ENCODE measurements around the gene PACRG.

Gene PACRG

DNA sequence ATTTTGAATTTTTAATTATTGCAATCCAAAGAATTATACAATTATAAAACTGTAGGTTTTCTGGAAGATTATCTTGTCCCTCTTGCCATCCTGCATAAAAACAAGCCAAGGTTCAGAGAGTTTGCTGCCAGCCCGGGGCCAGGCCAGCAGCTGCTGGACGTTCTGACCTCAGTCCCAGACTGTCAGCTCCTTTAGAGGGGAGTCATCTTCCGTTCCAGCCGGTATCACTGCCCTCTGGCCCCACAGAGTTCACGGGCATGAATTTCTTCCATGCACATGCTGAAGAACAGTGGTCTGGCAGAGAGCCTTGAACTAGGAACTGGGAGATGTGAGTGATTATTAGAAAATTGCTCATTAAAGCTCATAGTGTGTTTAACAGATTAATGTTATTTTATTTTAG, 556.4 kb downstream of the PACRG start:
- no peak for DNase-seq (ENCODE audit: low spot score)

DNA sequence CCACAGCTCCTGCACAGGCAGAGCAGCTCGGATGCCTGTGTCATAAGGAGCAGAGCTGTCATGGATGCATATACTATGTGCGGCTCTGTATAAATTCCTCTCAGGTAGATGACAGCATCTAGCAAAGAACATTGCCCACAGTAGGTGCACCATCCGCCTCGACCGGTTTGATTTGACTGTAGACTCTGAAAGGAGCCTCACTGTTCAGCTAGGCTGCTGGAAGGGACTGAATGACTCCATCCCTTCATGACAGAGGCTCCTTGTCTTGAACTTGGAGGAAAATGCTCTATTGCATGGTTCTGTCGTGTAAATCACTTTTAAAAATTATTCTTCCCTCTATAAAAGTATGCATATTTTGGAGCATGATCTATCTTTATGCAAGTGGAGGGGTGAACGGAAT, 557.9 kb downstream of the PACRG start:
- DNase-seq (ENCODE audit: low spot score), result no peak

DNA sequence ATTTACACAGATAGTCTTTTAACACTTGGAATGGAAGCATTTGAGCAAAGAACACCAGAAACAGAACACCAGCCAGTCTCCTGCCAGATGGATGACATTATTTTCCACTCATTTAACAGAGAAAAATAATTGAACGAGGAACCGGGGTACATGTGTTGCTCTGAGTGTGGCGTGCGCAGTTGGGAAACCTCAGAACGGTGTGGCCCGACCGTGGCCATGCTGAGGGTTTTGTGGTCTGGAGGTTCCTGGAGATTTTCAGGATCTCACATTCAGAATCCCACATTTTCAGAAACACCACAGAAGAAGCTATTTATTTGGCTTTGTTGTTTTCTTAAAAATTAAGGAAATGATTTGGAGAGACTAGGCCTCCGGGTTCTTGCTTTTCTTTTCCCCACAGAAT, 559.9 kb downstream of the PACRG start:
- DNase-seq (ENCODE audit: low spot score), result no peak

DNA sequence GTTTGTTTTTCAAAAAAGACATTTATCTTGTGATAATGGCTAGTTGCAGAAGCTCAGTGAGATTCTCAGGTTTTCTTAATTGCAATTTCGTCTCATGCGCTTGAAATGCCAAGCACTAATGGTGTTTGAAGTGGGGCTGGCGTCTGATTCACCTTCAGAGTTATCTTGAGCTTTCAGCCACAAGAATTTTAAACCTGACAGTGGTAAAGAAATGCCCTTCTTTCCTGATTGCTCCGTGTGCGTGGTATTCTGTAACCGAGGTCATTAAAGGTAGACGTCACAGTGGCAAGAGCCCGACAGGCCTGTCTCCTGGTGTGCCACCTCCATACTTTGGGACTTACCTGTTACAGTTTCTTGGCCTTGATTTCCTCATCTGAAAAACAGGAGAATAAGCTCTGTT, 560.3 kb downstream of the PACRG start:
- no peak for DNase-seq (ENCODE audit: low spot score)

DNA sequence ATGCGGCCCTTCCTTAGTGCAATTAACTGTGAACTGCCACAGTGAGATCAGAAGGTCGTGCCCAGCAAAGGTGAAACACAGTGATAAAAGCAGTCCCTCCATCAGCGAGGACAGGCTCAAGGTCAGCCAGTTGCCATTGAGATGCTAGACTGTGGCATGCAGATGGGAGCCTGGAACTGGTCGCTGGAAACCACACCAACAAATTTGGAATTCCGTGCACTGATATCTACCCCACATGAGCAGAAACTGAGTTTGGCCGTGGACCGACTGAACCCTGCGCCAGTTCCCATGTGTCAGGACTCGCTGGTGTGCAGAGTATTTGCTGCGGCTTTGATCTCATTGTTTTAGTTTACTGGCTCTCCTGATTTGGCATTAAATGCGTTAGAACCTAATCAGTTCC, 561.1 kb downstream of the PACRG start:
- DNase-seq (ENCODE audit: low spot score), result no peak

DNA sequence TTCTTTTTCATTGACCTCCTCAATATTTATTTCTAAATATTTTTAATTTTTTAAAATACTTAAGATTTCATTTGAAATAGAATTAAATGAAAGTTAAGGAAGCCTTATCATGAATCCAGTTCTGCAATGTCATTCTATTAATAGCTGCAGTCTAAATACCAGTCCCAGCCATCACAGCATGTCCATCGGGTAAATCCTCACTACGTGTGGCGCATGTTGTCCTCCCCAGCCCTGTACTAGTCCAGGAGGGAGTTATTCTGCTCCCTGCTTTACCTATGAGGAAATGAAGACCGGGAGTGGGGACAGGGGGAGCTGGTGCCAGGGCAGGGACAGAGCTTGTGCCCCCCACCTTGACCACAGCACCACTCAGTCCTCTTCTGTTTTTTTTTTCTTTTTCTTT, 561.7 kb downstream of the PACRG start:
- no peak for DNase-seq (ENCODE audit: low spot score)

DNA sequence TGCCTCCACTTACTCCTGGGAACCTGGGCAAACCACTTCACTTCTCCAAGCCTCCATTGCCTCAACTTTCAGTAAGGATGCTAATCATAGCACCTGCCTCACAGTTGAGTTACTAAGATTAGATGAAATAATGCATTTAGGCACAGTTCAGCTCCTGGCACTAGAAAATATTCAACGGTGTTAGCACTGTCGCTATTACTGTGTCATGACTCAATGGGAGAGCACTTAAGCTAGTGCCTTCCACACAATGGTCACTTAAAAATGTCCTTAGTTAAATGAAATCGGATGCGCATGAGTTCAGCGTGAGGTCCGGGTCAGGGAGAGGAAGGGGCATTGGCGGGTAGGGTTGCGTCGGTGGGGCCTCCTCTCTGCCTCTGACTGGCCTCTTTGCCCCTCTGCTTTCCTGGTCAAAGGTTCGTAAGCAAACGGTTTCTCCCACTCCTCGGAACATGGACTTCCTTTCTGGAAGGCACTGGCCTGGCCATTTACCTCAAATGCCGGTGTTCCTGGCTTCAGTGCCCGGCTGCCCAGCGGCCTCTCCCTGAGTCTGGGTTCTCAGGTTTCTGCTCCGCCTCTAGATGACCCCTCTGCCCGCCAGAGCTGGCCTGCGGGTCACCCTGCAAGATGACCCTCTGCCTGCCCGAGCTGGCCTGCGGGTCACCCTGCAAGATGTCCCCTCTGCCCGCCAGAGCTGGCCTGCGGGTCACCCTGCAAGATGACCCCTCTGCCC, 562.9 kb downstream of the PACRG start:
- no peak for DNase-seq (ENCODE audit: low spot score)

DNA sequence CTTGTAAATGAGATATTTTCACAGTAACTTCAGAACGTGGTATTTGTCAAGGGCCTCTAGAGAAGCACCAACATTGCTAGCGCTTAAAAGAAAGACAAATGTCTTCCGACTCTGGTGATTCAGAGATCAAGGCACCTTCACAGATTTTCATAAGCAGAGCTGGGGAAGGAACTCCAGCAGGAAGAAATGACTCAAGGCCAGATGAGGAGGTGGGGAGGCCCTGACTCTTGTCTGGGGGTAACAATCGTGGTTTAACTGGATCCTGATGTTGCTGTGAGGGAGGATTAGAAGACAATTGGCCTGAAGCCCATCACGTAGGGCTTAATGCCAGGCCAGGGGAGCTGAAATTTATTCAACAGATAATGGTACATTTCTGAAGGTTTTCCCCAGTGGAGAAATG, 563.8 kb downstream of the PACRG start:
- DNase-seq (ENCODE audit: low spot score), result no peak

DNA sequence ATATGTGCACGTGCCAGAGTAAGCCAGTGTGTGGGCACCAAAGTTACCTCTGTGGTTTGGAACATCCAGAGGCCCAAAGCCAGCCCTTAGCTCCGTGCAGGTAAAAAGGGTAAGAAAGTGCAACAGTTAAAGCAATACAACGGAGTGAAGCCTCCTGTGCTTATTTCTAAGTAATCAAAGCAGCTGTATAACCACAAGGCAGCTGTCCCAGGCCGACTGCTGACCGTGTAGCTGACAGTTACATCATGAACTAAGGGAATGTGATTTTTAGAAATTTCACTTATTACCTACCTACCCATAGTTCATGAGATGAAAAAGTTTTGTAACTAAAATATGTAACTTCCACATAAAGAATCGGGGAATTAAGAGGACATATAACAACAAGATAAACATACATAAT, 565.5 kb downstream of the PACRG start:
- no peak for DNase-seq (ENCODE audit: low spot score)

DNA sequence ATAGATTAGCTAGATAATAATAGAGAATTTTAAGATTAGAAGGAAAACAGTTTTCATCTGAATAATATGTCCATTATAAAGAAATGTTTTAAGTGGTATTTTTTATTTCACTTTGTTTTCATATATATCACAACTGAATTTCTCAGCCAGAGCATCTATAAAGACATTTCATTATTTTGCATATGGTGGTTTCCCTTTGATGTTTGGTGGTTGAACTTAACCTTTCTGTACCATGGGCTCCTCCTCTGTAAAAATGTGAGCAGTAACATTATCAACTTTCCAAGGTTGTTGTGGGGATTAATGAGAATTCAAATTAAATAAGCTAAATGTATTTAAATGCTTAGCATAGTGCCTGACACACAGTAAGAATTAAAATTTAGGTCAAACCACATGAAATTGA, 567.0 kb downstream of the PACRG start:
- DNase-seq (ENCODE audit: low spot score), result no peak

DNA sequence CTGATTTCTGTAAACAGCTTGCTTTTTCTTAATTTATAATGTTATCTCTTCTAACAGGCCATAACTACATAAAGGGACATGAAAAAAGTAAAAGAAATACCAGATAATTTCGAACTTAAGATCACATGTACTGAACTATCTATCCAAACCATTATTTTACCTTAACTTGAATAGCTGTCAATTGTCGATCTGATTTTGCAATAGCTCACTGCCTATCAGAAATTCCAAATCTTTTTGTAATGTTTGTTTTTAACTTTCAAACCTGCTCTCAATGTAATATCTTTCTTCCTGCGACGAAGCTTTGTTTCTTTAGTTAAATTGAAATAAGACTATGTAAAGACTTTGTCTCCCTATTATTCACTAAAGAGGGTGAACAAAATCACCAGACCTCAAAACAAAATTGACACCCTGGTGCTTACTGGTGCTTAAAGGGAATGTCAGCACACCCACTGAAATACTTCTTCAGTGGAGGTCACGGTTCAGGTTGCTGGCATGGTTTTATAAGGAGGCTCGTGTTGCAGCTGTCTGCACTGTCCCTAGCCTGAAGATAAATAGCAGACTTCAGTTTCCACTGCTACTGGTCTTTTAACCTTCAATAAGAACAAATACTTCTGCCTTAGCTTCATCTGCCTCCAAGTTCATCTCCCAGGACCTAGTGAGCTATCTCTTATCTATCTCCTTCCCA, 569.2 kb downstream of the PACRG start:
- no peak for DNase-seq (ENCODE audit: low spot score)

DNA sequence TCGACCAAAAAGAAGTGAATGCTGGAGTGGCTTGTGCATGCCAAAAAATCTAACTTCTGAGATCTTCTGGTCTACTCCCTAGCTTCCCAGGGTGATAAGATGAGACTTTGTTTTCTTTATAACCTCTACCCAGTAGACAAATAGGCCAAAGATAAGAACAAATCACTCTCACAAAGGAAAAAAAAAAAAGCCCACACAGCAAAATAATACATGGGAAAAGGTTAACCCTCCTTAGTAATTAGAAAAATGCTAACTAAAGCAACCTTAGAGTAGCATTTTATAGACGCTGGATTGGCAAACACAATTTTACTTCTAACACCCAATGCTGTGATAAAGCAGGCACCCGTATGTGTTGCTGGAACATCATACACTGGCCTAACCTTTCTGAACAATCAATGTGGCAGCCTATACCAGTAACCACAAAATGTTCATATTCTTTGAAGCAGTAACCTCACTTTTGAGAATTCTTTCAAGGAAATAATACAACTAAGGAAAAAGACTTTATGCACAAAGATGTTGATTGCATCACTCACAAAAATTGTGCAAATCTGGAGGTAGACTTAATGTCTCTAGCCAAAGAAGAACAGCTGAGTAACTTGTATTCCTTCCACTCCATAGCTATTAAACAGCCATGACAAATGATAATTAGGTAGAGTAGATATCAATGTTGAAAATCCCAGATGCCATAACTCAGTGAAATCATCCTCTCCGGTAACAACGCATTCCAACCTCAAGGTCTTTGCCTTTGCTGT, 570.5 kb downstream of the PACRG start:
- no peak for DNase-seq (ENCODE audit: low spot score)

DNA sequence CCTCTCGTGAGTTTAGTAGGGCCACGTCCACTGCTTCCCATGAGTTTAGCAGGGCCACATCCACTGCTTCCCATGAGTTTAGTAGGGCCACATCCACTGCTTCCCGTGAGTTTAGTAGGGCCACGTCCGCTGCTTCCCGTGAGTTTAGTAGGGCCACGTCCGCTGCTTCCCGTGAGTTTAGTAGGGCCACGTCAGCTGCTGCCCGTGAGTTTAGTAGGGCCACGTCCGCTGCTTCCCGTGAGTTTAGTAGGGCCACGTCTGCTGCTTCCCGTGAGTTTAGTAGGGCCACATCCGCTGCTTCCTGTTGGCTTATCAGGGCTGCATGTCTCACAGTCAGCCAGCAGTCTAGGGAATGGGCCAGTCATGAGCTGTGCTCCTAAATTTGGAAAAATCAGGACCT, 573.1 kb downstream of the PACRG start:
- no peak for DNase-seq (ENCODE audit: low spot score)

DNA sequence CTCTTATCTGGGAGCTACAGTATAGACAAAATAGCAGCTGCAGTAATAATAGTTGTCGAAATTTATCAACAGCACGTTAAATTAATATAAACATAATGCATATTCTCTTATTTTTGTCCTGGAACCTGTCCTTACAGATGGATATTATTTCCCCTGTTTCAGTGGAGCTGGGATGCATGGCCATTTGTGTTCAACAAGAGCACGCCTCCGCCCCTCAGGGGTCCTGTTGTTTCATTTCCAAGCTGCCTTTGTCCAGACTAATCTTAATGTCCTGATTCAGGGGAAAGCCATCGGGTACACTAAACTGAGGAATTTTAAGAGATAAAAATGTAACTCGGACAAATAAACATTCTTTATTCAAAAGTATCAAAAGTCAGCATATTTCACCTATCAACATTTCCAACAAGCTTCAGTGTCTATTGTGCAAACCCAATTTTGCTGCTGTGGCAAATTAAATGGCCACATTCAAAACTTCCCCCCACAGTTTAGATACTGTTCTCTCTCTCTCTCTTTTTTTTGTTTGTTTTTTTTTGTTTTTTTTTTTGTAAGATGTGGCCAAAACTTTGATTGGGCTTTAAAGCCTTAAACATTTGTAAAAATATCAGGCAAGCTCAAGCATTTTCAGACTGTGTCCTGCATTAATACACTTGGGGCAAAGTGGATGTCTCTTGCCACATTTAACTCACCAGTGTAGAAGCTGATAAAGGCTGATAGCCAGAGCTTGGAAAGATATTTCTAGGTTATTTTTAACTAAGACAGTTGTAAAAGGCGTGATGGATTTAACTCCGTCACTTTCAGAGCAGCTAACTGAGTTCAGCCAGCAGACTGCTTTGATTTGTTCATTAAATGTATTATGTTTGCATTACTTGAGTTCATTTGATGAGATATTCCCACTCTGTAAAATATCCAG, 574.2 kb downstream of the PACRG start:
- no peak for DNase-seq (ENCODE audit: low spot score)

DNA sequence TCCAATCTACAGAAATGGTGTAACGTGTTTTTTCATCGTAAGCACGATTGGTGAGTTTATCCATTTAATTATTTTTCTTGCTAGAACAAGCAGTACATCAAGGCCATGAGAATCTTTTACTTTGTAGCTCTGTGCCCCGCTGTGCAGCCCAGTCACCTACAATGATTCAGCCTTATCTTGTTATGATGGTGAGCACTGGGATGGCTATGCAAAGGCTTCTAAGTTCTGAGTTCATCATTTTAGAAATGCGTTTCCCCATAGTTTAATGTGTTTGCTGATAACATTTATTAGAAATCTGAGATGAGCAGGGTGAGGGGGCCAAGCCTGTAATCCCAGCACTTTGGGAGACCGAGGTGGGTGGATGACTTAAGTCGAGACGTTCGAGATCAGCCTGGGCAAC, 575.0 kb downstream of the PACRG start:
- DNase-seq (ENCODE audit: low spot score), result no peak

DNA sequence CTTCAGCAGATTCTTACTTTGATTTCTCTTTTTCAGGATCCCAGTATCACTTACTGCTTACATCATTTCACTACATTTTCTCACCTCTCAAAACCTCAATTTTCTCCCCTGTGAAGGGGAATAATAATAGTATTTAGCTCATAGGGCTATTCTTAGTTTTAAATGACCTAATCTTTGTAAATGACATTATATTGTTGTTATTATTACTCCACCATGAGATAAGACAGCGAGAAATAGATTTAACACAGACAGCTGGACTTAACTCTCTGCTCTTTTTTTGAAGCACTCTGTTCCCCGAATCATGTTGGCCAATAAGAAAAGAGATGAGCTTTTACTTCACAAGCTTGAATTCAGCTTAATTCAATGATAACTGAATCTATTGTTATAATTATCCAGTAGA, 578.2 kb downstream of the PACRG start:
- DNase-seq (ENCODE audit: low spot score), result no peak

DNA sequence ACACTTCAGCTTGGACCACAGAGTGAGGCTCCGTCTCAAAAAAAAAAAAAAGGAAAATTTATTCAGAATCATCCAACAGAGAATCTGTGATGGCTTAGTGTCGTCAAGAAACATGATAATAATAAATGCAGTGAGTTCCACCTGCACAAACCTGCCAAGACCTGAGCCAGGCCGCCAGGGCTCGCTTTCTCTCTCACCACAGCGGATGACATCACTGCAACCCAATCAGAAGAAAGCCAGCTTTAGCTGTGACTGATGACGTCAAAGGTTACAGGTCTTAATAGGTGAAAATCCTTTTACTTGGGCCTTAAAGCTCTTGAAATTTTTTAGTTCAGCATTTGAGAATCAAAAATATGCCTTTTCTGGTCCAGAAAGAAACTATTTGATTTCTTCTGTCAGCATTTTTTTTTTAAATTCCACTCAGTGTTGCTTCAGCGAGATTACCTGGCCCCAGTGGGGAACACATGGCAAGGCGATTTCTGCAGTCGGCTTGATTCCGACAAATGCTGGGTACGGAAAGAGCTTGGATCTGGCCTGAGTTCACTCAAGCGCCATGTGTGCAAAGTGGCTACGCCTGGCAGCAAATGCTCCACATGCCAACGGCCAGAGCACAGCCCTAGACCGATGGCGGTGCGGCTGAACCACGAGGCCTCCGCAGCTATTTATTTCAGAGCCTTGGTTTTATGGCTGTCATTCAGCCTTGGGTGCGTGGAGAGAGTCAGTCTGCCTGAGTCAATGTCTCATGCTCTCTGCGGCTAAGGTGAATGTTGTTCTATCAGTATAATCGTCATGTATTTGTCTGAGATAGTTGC, 581.1 kb downstream of the PACRG start:
- DNase-seq (ENCODE audit: low spot score), result no peak

DNA sequence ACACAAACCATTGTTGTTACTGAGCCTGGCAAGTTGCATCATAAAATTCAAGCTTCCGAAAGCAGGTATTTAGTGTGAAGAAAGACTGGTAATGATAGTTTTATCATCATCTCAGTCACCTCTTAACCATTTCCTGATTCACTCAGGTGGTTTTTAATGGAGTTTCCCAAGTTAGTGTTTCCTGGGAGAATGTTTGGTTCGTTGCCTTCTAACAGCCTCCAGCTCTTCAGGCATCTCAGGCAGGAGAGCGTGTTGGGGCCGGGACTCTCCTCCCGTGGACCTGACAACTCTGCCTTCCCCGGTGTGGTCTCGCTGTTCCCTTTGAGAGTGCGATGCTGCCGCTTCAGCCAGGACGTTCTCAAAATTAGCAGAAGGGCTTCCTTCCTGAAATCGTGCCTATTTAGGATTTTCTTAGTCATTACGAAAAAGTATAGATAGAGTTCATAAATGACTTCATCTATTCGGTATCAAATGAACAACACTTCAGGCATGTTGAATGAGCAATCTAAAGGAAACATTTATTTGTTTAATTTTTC, 581.8 kb downstream of the PACRG start:
- DNase-seq (ENCODE audit: low spot score), result no peak

DNA sequence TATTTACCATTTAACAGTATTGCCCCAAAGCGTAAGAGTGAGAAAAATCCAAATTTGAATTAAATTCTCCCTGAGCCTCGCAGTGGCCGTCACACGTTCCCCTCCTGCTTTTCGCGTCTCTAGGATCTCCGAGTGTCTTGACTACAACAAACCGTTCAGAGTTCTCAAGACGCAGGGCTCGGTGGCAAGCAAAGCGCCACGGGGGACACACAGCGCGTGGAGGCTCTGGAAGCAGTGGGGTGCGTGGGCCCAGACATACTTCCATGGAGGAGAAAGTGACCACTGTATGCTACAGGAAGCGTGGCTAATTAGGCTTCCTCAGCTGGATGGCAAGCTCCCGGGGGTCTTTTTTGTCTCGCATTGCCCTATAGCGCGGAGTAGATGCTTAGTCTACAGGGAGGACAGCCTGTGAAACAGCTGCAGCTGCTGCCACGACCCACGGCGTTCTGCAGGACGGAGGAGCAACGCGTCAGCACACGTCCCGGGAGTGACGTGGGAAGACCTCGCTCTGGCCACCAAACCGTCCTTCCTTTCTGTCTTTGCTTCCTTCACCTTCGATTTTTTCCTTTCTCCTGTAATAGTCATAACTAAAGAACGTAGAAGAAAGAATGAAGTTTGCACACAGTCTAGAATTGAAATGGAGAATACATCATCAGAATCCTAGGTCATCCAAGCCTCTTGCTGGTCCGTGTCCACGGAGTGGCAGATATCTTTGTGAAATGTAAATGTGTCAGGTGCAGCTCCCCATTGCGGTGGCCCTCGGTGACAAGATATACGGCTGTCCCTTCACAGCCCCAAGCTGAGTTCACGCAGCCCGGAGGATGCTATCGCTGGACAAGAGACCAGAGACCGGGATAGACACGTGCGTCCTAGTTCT, 582.6 kb downstream of the PACRG start:
- DNase-seq (ENCODE audit: low spot score), result no peak

DNA sequence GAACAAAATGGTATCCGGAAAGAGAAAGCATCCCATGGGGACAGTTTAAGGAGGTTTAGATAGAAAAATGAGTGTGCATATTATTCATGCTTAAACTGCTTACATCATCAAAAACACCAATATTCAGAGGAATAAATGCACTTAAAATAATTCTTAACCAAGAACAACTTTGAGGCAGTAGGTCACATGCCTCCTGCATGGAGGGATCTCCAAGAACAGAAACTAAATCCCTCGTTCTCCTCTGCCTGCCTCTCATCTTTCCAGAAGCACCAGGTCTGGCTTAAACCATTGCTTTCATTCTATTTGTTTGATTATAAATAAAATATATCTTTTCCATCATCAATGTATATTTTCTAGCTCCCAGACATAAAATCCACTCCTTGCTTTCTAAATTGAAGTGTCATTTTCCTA, 583.2 kb downstream of the PACRG start:
- no peak for DNase-seq (ENCODE audit: low spot score)

All from SK-N-DZ (cell line).